Sigmoid colon (tissue), 7 donors: ENCODE measurements around the gene ZNF507. TPM values are rescaled to one million over a fixed set of nuclear protein-coding genes. Genes with fewer than 3 reads are reported as not detected.
A peak's percentile ranks its signal among the peaks of the same experiment; 100 is the strongest.

ENCODE experiments used
- DNase-seq: peaks from one replicate; pipeline ENCODE4 v3.0.0-alpha.2; 2019
- H3K27ac ChIP-seq, 4 donors: fragments of 200-600 bp; sonication (generic); one replicate each; pipeline ENCODE4 v1.5.1; 2016 to 2019; ENCODE audit warnings: mild to moderate bottlenecking in 1 of 4
- H3K27me3 ChIP-seq, 3 donors: fragments of 200-600 bp; sonication (generic); one replicate each; pipeline ENCODE4 v1.5.1; 2019; ENCODE audit warnings: mild to moderate bottlenecking in 1 of 3
- H3K36me3 ChIP-seq, 4 donors: fragments of 200-600 bp; sonication (generic); one replicate each; pipeline ENCODE4 v1.5.1; 2016 to 2019
- H3K4me1 ChIP-seq, 4 donors: fragments of 200-600 bp; sonication (generic); one replicate each; pipeline ENCODE4 v1.5.1; 2017 to 2019
- H3K4me3 ChIP-seq, 4 donors: fragments of 200-600 bp; sonication (generic); one replicate each; pipeline ENCODE4 v1.5.1; 2017 to 2019; ENCODE audit warnings: mild to moderate bottlenecking in 2 of 4, moderate library complexity in 1 of 4
- H3K9me3 ChIP-seq, 4 donors: fragments of 200-600 bp in 3 of 4; sonication (generic) in 3 of 4; one replicate each; pipeline versions ENCODE4 v1.5.1 to v1.6.1; 2013 to 2019
- EP300 ChIP-seq, 4 donors: sonication (generic); formaldehyde crosslinking; IDR thresholded peaks; one replicate each; pipeline ENCODE4 v1.6.1; 2017; ENCODE audit warnings: antibody characterized with exemption in 4 of 4
- POLR2A ChIP-seq, 2 donors: fragments of 450-650 bp; IDR thresholded peaks; one replicate each; pipeline ENCODE4 v1.6.1; 2016; ENCODE audit warnings: antibody characterized with exemption in 2 of 2, mild to moderate bottlenecking in 2 of 2, moderate library complexity in 2 of 2
- POLR2AphosphoS5 ChIP-seq, 4 donors: sonication (generic); formaldehyde crosslinking; IDR thresholded peaks; one replicate each; pipeline ENCODE4 v1.6.1; 2017; ENCODE audit warnings: antibody characterized with exemption in 4 of 4
- WGBS, 2 donors: extraction: QIAGEN DNeasy Blood & Tissue Kit; methylation state at CpG; one replicate each; pipeline ENCODE4 v1.1.7; 2013; 5-methylcytosine and 5-hydroxymethylcytosine counted together
- intact Hi-C: fragments of 100-400 bp; cut with DNase I; formaldehyde crosslinking; loops from one replicate; pipeline ENCODE4 v1.15.1; 2023
- polyA plus RNA-seq, 3 donors: library from polyadenylated mRNA; stranded (reverse); fragments of 200-250 nt; gene quantifications; one replicate each; pipeline ENCODE4 v1.2.3, GENCODE V29; 2013
- total RNA-seq, 4 donors: library from RNA; depleted of rRNA; stranded (reverse); fragments of >200 nt; gene quantifications; one replicate each; pipeline ENCODE4 v1.1.0, GENCODE V29; 2016
- TF ChIP-seq, protein P1 (sequence below), 4 experiments: fragments of 450-650 bp in 3 of 4; fragments of 200-600 bp in 1 of 4; IDR thresholded peaks; one replicate each; pipeline ENCODE4 v1.5.1; 2016 to 2019; ENCODE audit warnings: antibody characterized with exemption in 4 of 4, mild to moderate bottlenecking in 3 of 4, moderate library complexity in 2 of 4
- donor health status: healthy with polysubstance abuse.
- donor health status: Bipolar disorder and iron deficiency.
- donor health status: healthy.

Gene ZNF507
- total and polyA plus RNA-seq, 7 donors, result 2.1 to 27.1 (median 19.3) TPM

DNA sequence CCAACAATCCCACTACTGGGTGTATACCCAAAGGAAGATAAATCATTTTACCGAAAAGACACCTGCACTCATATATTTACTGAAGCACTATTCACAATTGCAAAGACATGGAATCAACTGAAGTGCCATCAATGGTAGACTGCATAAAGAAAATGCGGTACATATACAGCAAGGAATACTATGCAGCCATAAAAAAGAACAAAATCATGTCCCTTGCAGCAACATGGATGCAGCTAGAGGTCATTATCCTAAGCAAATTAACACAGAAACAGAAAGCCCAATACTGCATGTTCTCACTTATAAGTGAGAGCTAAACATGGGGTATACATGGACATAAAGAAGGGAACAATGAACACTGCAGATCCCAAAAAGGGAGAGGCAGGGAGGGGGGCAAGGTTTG is 2.7 kb upstream of the ZNF507 start:
- no peak for TF ChIP-seq EP300 (IDR thresholded peaks at IDR 0.05)
- 93 to 98% methylated on average over 2 of the region's 2 CpGs for WGBS, 2 donors
- no peaks in the 10 kb centered on the region for H3K27me3 ChIP-seq
- no peak overlapping the region for H3K27ac ChIP-seq
- peaks cover 0 to 5% (median 0%) of the 10 kb centered on the region in 4 donors for H3K36me3 ChIP-seq
- H3K4me1 ChIP-seq, result peaks cover 0 to 30% (median 24%) of the 10 kb centered on the region in 4 donors
- no peak overlapping the region for H3K4me3 ChIP-seq
- no peaks in the 10 kb centered on the region for H3K9me3 ChIP-seq
- intact Hi-C loops, result loop anchor here (10.0 kb wide), 1 partner anchor 988 kb away; no protein-coding TSS in a partner anchor
- no peak for DNase-seq

- H3K36me3 ChIP-seq, result peaks cover 0 to 16% (median 0%) of the 10 kb centered on the region in 4 donors
- DNase-seq, result no peak
- no peak overlapping the region for H3K4me3 ChIP-seq
- no peak overlapping the region for H3K27ac ChIP-seq
- H3K9me3 ChIP-seq, result no peaks in the 10 kb centered on the region
- 73 to 80% methylated on average over 11 of the region's 11 CpGs for WGBS, 2 donors
- peaks cover 0 to 38% (median 30%) of the 10 kb centered on the region in 4 donors for H3K4me1 ChIP-seq
- intact Hi-C loops, result loop anchor here (2.0 to 10.0 kb wide), 2 partner anchors 29 to 989 kb away; no protein-coding TSS in a partner anchor
- TF ChIP-seq, protein P1, sequence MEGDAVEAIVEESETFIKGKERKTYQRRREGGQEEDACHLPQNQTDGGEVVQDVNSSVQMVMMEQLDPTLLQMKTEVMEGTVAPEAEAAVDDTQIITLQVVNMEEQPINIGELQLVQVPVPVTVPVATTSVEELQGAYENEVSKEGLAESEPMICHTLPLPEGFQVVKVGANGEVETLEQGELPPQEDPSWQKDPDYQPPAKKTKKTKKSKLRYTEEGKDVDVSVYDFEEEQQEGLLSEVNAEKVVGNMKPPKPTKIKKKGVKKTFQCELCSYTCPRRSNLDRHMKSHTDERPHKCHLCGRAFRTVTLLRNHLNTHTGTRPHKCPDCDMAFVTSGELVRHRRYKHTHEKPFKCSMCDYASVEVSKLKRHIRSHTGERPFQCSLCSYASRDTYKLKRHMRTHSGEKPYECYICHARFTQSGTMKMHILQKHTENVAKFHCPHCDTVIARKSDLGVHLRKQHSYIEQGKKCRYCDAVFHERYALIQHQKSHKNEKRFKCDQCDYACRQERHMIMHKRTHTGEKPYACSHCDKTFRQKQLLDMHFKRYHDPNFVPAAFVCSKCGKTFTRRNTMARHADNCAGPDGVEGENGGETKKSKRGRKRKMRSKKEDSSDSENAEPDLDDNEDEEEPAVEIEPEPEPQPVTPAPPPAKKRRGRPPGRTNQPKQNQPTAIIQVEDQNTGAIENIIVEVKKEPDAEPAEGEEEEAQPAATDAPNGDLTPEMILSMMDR (IDR thresholded peaks at IDR 0.05), result no peak
- TF ChIP-seq POLR2A (IDR thresholded peaks at IDR 0.05), result no peak
- no peak for TF ChIP-seq POLR2AphosphoS5 (IDR thresholded peaks at IDR 0.05)
- TF ChIP-seq EP300 (IDR thresholded peaks at IDR 0.05), result no peak
- H3K27me3 ChIP-seq, result no peaks in the 10 kb centered on the region
These were observed 1.7 kb upstream of the ZNF507 start for GRCh38 chr19:32343550-32344262.

GRCh38 chr19:32346901-32347300 is 1.5 kb downstream of the ZNF507 start:
- Histone ChIP-seq H3K36me3 (peaks cover 0 to 35% (median 3%) of the 10 kb centered on the region in 4 donors), H3K9me3 (no peaks in the 10 kb centered on the region), H3K4me1 (peaks cover 0 to 51% (median 46%) of the 10 kb centered on the region in 4 donors), H3K27ac (peak overlapping the region in 3 of 4 donors; percentile 84 to 87 (median 85)), H3K4me3 (peak overlapping the region; percentile 78 to 93 (median 89)), H3K27me3 (no peaks in the 10 kb centered on the region)
- intact Hi-C loops, result loop anchor here (5.0 to 10.0 kb wide), 3 partner anchors 60 to 992 kb away; partner anchors contain the start of genes ANKRD27, DPY19L3 and RGS9BP
- TF ChIP-seq POLR2A (IDR thresholded peaks at IDR 0.05) (no peak), EP300 (IDR thresholded peaks at IDR 0.05) (no peak)
- WGBS, 2 donors, result 62 to 65% methylated on average over 3 of the region's 3 CpGs
- DNase-seq, result no peak

GRCh38 chr19:32347573-32347972 is 2.2 kb downstream of the ZNF507 start:
- Histone ChIP-seq H3K27ac (no peak overlapping the region), H3K9me3 (no peaks in the 10 kb centered on the region), H3K27me3 (no peaks in the 10 kb centered on the region), H3K36me3 (peaks cover 0 to 36% (median 3%) of the 10 kb centered on the region in 4 donors), H3K4me1 (peaks cover 0 to 55% (median 52%) of the 10 kb centered on the region in 4 donors), H3K4me3 (no peak overlapping the region)
- DNase-seq, result no peak
- intact Hi-C loops, result loop anchor here (5.0 to 10.0 kb wide), 3 partner anchors 60 to 993 kb away; partner anchors contain the start of genes ANKRD27, DPY19L3 and RGS9BP
- TF ChIP-seq POLR2A (IDR thresholded peaks at IDR 0.05) (no peak), EP300 (IDR thresholded peaks at IDR 0.05) (no peak), POLR2AphosphoS5 (IDR thresholded peaks at IDR 0.05) (no peak)
- TF ChIP-seq, protein P1 (IDR thresholded peaks at IDR 0.05), result no peak

DNA sequence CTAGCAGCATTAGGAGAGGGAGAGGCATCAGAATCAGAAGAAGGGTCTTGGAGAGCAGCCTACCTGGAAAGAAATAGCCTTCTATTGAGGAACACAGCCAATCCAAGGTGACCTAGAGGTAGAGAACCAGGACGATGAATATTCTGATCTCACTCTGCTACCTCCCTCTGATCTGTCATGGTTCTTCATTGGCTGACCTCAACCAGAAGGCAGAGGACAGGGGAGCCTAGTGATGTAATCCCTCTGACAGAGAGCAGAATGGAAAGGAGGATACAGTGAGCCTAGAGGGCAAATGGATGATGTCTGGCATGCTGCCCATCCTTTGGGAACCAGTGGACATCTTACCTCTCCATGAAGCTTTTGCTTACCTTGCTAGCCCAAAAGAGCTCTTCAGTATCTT is 3.6 kb downstream of the ZNF507 start:
- H3K4me3 ChIP-seq, result no peak overlapping the region
- no peaks in the 10 kb centered on the region for H3K27me3 ChIP-seq
- no peak overlapping the region for H3K27ac ChIP-seq
- H3K4me1 ChIP-seq, result peaks cover 0 to 55% (median 52%) of the 10 kb centered on the region in 4 donors
- TF ChIP-seq, protein P1 (IDR thresholded peaks at IDR 0.05), result no peak
- no peak for TF ChIP-seq POLR2AphosphoS5 (IDR thresholded peaks at IDR 0.05)
- no peak for TF ChIP-seq EP300 (IDR thresholded peaks at IDR 0.05)
- no peak for TF ChIP-seq POLR2A (IDR thresholded peaks at IDR 0.05)
- no peak for DNase-seq
- 95 to 96% methylated on average over 1 of the region's 1 CpG for WGBS, 2 donors
- intact Hi-C loops, result loop anchor here (5.0 to 10.0 kb wide), 3 partner anchors 58 to 994 kb away; partner anchors contain the start of genes ANKRD27, DPY19L3 and RGS9BP
- peaks cover 9 to 51% (median 12%) of the 10 kb centered on the region in 4 donors for H3K36me3 ChIP-seq
- H3K9me3 ChIP-seq, result no peaks in the 10 kb centered on the region
